GM21381 (cell line): Measurements from ENCODE around the gene SPAG8.
A peak's percentile ranks its signal among the peaks of the same experiment; 100 is the strongest.

Experiments used
- ATAC-seq: cut with Tn5 transposase; IDR thresholded peaks from one replicate; pipeline ENCODE4 v1.9.1; 2021; ENCODE audit warnings: mild to moderate bottlenecking, moderate library complexity; ENCODE audit not compliant: unreplicated experiment

SPAG8 gene, protein sequence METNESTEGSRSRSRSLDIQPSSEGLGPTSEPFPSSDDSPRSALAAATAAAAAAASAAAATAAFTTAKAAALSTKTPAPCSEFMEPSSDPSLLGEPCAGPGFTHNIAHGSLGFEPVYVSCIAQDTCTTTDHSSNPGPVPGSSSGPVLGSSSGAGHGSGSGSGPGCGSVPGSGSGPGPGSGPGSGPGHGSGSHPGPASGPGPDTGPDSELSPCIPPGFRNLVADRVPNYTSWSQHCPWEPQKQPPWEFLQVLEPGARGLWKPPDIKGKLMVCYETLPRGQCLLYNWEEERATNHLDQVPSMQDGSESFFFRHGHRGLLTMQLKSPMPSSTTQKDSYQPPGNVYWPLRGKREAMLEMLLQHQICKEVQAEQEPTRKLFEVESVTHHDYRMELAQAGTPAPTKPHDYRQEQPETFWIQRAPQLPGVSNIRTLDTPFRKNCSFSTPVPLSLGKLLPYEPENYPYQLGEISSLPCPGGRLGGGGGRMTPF

DNA sequence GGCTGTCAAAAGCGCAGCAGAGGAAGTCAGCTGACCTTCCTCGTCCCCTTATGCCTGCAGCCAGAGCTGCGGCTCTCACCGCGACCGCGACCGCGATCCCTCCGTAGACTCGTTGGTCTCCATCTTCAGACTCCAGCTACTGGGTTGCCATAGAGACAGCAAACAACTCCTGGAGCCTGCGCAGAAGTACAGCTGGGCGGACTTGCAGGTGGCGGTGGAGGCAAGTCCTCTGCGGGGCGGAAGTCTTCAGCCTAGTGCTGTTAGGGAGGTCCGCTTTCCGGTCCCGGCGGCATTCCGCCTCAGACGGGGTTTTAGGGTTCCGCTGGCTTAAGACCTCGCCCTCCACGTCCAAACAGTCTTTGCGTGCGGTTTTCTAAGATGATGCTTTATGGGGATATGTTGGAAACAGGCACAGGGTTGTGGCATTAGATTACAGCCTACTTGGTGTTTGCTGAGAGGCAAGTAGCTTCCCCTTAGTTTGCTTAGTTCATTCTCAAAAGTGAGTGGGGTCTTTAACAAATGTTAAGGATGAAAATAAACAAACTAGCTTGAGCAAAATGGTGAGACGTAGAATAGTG, at the start of gene SPAG8:
Gene SPAG8 (minus strand): TSS at position 238 of the 578 bp plus-strand sequence. CDS start 115 bp downstream, at position 123.
- peak; percentile 54 for ATAC-seq

DNA sequence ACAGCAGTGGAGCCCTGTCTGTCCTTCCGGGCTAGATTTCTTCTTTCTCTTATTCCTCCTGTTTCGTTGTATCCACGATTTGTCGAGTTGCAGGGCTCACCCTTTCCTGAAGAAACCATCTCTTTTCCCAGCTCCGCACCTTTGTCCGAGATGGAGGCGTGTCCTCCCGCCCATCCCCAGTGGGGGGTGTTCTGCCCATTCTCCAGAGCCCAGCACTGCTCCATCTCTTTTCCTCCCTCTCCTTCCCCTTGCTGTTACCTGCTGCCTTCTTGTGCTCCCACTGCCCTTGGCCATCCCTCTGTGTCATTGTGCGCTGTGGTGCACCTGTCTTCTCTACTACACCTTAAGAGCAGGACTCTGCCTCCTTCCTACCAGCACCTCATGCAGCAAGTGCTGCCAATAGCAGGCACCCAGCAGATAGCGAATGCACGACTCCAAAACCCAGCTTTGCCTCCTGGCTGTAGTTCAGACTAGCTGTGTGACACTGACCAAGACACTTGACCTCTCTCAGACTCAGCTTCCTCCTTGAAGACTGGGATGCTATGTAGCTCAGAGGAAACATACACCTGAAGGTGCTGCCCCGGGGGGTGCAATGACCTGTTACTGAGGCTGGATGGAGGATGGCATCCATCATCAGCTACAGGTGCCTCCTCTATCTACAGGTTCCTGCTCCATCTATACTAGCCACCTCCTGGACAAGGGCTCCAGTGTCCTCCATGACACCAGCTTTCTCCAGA, 49.3 kb upstream of the SPAG8 start:
- no peak for ATAC-seq

DNA sequence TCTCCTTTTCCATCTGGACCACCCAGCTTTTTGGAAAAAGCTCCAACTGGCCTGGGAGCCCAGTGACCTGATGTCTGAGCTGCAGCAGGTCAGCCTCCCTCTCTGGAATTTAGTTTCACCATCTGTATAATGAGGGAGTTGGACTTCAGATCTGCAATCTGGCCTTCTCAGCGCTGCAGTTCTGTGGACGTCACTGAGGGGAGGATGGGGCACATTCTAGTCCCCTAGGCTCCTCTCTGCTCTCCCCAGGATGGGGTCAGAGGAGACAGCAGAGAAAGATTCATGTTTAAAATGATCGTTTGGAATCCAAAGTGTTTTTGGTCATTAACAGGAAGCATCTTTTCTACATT, 47.9 kb upstream of the SPAG8 start:
- no peak for ATAC-seq

DNA sequence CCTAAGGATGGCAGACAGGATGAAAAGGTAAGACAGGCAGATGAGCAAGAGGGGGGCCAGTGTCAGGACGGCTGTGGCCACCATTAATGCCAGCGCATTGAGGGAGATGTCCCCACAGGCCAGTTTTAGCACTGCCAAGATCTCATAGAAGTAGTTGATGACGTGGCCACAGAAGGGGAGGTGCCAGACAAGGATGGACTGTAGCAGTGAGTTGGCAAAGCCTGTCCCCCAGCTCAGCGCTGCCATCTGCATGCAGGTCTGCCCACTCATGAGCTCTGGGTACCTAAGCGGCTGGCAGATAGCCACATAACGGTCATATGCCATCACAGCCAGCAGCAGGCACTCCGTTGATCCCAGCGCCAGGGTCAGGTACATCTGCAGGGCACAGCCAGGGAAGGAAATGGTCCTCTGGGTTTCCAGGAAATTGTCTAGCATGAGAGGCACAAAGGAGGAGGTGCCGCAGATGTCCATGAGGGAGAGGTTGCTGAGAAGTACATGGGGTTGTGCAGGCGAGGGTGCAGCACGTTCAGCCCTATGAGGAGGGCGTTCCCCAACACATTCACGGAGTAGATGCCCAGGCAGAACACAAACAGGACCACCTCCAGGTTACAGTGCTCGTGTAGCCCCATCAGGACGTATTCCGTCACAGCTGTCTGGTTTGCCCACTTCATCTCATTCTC, 47.4 kb upstream of the SPAG8 start:
- no peak for ATAC-seq

DNA sequence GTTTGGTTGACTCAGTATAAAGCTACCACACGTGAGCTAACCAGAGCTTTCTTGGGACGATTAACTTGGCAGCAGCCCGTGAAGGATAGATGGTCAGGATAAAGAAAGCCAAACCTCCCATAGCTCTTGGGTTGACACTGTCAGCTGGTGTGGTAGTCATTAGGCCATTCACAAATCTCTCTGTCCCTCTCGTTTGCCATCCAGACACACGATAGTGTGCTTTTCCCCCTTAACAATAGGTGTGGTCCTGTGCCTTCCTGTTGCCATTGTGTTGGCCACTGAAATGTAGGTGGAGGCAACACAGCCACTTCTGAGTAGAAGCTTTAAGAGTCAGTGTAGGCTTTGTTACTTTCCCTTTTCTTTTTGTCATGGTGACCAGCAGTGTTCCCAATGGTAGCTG, 46.4 kb upstream of the SPAG8 start:
- ATAC-seq = no peak

DNA sequence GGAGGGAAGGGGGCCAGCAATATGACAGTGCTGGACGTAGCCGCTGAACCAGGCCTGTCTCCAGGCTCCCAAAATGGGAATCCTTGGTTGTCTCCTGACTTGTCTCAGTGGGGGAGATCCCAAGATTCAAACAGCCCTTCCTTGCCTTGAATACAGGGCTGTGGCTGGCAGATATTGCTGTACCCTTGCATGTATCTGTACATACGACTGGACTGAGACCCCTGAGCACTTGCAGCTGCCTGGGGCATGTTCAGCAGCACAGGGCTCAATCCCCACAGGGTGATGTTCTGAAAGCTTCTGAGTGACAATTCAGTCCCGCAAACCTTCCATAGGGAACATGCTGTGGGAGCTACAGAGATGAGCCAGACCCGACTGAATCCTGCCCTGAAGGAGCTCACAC, 44.8 kb upstream of the SPAG8 start:
- ATAC-seq = no peak

DNA sequence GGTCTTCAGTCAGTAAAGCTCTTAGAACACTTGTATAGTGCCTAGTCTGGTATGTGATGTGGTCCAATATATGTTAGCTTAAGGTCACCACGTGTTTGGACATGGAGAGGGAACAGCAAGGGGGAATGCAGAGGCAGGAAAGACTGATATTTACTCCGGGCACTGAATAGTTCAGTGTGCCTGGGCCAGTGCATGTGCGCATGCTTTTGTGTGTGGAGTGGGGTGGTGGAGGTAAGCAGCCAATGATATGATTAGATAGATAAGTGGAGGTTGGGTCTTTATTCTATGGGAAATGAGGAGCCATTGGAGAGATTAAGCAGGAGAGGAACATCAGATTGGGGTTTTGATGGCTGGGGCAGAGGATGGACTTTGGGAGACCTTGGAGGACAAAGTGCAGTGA, 44.1 kb upstream of the SPAG8 start:
- ATAC-seq = no peak

DNA sequence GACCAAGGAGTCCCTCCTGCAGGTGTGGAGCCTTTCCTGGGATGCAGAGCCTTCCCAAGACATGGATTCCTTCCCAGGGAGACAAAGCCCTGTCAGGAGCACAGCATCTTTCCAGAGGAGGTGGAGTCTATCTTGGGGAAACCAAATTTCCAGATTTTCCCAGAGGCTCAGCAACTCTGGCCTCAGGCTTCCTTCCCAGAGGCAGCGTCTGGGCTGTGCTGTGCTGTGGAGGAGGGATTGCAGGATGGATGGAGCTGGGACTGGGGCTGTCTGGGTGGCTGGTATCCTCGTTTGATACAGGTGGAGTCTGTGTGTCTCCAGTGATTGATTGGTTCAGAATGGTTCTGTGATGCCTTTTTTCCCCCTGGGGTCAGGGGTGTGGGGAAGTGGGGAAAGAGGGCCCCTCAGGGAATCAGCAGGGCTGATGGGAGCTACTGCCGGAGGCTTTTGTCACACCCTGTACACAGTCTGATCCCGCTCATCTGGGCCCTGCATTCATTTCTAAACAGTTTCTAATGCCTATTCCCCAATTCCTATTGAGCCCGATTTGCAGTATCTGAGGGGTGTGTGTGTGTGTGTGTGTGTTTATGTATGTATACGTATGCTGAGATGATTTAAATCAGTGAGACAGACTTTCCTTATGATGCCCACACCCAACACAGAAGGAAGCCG, 42.2 kb upstream of the SPAG8 start:
- ATAC-seq = no peak

DNA sequence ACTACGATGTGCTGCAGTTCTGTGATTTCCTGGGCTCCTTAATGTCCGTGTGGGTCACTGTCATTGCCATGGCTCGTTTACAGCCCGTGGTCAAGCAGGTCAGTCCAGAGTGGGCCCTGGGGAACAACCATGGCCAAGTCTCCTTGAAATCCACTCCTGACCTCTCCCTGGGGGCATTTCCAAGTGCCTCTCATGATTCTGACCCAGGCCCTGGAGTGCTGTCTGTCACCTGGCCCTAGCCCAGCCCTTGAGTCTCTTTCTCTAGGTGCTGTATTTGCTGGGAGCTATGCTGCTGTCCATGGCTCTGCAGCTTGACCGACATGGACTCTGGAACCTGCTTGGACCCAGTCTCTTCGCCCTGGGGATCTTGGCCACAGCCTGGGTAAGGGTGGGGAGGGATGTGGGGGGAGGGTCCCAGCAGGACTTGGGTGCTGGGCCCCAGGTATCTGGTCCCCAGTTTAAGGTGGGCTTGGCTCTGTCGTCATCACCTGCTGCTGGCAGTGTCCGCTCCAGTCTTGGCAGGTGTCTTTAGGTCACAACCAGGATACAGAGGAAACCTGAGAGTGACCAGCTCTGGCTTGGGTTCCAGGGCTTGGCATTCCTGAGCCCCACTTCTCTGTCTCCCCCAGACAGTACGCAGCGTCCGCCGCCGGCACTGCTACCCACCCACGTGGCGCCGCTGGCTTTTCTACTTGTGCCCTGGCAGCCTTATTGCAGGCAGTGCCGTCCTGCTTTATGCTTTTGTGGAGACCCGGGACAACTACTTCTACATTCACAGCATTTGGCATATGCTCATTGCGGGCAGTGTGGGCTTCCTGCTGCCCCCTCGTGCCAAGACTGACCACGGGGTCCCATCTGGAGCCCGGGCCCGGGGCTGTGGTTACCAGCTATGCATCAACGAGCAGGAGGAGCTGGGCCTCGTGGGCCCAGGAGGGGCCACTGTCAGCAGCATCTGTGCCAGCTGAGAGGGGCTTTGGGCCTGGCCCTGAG, 41.1 kb upstream of the SPAG8 start:
- no peak for ATAC-seq

DNA sequence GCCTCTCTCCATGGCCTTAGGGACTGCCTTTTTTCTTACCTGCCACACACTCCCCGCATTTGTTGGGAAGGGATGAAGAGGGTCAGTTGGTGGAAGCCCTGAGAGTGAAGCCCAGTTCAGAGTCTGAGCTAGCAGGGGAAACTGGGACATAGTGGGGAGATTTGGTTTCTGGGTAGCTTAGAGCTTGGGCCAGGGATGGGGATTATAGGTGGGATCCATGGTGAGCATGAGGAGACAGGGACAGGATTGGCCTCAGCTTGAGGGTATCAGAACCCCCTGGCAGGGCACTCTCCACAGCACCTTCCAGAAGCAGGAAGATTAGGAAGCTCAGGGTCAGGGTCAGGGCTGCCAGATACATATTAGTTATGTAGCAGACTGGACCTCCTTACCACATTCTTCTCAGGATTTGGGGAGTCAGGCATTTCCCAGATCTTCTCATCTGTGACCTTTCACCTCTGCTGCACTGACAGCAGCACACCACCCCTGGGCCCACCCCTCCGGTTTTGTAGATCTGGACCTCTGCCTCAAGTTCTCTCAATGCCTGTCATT, 40.3 kb upstream of the SPAG8 start:
- ATAC-seq = no peak

DNA sequence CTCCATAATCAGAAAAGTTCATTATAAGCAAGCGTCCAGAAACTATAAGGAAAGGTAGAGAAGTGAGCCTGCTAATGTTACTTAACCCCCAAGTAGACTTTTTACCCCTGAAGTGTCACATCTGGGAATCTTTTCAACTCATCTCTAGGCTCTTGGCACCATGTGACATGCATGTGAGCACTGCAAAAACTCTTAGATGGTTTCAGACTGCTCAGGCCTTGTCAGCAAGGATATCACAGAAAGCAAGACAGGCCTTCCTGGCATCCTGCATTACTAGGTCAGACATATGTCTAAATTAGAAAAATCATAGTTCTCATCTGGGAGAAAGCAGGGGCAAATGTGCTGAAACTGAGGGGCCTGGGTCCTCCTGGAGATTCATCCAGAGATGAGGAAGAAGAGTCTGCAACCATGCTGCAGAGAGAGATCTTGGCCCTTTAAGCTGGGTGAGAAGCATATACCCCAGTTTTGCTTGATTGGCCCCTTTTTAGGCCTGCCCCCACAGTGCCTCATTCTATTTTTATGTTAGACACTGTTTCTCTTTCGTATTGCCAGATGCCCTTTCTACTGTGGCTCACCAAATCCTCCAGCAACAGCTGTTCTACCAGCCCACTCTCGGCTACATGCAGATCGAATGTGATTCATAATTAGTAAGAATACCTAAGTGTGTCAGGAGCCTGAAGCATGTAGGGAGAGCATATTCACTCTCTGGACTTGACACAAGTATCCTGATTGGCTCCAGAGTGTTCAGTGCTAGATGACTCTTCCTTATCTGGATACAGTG, 35.9 kb upstream of the SPAG8 start:
- peak; percentile 91 for ATAC-seq

DNA sequence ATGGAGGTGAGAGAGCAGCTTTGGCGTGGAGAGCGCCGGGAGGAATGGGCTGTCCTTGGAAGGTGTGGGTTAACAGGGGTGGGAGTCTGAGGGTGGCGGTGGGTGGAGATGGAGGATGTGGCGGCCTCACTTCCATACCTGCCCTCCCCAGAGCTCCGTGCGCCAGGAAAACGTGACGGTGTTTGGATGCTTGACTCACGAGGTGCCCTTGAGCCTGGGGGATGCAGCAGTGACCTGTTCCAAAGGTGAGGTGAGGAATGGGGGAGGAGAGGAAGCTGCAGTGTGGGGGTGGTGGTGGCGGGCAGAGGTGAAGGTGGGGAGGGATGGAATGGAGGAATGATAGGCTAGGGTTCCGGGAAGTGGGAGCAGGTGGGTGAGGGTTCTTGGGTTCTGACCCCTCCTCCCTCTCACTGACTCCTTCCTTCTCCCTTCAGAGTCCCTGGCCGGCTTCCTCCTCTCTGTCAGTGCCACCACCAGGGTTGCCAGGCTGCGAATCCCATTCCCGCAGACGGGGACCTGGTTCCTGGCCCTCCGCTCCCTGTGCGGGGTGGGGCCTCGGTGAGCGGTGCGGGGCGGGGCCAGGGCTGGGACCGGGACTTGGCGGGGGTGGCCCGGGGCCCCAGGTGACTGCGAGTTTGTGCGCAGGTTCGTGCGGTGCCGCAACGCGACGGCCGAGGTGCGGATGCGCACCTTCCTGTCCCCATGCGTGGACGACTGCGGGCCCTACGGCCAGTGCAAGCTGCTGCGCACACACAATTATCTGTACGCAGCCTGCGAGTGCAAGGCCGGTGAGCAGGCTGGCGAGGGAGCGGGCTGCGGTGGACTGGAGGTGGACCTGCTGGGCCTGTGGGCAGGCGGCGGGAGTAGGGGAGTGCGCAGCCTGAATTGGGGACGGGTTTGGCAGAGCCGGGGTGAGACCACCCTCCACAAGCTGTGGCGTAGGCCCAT, 34.0 kb upstream of the SPAG8 start:
- no peak for ATAC-seq

DNA sequence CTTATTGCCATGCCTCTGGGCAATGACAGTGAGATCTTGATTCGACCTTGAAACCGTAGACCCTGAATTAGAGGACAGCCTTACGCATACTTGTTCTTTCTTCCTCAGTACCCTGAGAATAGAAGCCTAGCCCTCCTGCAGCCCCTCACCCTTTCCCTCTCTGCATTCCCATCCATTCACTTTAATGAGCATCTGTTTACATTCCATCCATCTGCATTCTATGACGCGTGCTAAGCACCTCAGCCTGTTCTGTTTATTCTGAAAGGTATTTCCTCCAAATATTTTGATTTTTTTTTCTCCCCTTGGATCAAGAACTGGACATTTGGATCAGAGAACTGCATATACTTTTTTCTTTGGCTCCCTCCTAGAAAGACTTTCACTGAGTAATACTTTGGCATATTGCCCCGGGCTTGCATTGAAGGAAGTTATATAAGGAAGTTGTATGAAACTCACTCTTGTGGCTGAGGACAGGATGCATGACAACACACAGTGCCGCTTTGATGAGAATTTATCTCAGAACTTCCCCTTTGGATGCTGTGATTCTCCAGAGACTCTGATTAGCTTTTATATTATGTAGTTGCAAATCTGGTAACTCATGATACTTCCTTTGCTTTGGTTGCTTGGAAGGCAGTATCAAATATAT, 32.7 kb upstream of the SPAG8 start:
- no peak for ATAC-seq

DNA sequence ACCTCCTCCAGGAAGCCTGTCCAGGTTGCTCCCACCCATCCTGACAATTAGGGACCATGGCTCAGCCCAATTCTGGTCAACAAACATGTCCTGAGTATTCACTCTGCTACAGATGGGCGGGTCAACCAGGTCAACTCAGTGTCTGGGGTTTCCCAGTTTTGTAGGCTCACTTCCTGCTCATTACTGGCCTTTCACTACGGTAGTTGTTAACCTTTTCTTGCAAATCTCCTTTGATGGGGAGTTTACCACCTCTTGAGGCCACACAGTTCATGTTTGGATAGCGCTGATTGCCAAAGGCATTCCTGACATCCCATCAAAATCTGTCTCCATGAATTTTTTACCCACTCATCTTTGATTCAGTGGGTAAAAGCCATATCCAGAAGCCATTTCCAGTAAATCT, 30.7 kb upstream of the SPAG8 start:
- no peak for ATAC-seq

DNA sequence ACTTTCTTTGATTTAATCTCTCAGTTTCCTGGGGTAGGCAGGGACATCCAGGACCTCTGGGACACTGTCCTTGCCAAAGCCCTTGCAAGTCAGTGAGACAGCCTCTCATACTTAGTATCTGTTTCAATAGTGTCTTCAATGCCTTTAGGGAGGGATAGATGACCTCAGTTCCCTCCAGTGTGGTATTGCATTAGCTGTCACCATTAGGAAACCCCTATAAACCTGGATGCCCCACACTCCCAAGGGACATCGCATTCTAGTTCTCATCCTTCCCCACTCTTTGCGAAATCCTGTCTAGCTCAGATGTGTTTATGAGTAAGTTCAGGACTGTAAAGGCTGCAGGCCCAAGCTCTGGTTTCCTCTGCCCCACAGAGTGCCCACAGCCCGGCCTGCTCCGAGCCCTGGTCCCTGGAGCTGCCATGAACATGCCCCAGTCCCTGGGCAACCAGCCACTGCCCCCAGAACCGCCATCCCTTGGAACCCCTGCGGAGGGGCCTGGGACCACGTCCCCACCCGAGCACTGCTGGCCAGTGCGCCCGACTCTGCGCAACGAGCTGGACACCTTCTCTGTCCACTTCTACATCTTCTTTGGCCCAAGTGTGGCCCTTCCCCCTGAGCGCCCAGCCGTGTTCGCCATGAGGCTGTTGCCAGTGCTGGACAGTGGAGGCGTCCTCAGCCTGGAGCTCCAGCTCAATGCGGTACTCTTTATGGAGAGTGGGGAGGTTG, 30.1 kb upstream of the SPAG8 start:
- no peak for ATAC-seq

DNA sequence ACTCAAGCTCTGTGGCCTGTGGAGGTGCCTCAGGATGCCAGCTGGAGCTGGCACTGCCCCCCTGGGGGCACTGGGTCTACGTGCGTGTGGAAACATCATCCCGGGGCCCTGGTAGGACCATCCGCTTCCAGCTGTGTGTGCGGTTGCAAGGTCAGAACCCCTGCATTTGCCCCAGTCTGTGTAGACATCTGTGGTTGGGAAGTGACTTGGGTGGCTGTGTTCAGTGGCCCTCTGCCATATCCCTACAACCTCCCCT, 29.5 kb upstream of the SPAG8 start:
- no peak for ATAC-seq
